NCI-H146 (cell line): ENCODE measurements around the gene USP8.
A peak's percentile ranks its signal among the peaks of the same experiment; 100 is the strongest.
"Not testable (repeated sequence)": the region's sequence is repeated elsewhere in the genome, so short reads cannot be mapped to it uniquely, and the experiment has no call there.

Experiments used
- DNase-seq: peaks from one replicate; lab custom pipeline; 2025; lab: John Stamatoyannopoulos, UW

Gene USP8

DNA sequence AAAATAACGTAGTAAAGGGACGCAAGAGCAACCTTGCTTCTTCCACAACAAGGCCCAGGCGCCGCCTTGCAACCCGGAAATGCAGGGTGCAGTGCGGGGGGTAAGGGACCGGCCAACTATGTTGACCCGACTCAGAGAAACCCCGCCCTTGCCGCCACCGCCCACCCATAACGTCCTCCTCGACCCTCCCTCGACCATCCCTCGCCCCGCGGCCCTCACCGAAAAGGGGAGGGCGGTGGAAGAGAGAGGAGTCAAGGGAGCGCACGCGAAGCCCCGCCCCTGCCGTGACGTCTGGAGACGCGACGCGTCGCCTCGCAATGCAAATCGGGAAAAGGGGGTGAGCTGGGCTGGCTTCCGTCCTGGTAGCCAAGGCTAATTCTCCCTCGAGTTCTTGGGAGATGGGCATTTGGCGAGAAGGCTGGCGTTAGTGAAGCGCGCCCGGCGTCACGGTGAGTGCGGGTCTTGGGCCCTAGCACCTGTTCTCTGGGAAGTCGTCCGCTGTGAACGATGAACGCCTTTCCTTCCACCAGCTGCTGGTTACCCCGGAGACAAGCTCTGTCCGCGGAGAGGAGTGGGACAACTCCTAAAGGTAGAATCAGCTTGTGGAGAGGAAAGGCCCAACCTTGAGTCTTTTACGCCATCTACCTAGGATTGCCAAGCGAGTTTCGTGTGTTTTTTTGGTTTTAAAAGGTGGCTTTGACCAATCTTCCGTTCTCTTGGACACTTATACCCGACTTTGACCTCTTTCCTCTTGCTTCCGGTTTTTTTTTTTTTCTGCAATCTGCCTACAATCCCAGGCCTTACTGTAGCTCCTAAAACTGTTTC is at the start of gene USP8:
Gene USP8 (plus strand): TSS at position 340 of the 825 bp plus-strand sequence. CDS start 14,669 bp downstream, outside the sequence.
- DNase-seq = peak; percentile 97

GRCh38 chr15:50377867-50378751 is 46.1 kb upstream of the USP8 start:
- no peak for DNase-seq

- DNase-seq = no peak
Observed at GRCh38 chr15:50378776-50379175, 45.4 kb upstream of the USP8 start.

DNA sequence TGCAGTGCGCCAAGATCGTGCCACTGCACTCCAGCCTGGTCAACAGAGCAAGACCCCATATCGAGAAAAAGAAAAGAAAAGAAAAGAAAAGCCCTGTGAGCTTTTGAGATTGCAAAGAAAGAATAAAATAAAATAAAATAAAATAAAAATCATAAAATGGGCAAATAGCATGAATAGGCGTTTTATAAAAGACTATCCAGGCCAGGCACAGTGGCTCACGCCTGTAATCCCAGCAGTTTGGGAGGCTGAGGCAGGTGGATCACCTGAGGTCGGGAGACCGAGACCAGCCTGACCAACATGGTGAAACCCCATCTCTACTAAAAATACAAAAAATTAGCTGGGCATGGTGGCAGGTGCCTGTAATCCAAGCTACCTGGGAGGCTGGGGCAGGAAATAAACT is 44.8 kb upstream of the USP8 start:
- DNase-seq = not testable (repeated sequence)

GRCh38 chr15:50380089-50380488 is 44.1 kb upstream of the USP8 start:
- no peak for DNase-seq

- DNase-seq = no peak
Observed at GRCh38 chr15:50381438-50381837, 42.8 kb upstream of the USP8 start.

- DNase-seq = not testable (repeated sequence)
Observed at GRCh38 chr15:50382408-50382807, 41.8 kb upstream of the USP8 start.

DNA sequence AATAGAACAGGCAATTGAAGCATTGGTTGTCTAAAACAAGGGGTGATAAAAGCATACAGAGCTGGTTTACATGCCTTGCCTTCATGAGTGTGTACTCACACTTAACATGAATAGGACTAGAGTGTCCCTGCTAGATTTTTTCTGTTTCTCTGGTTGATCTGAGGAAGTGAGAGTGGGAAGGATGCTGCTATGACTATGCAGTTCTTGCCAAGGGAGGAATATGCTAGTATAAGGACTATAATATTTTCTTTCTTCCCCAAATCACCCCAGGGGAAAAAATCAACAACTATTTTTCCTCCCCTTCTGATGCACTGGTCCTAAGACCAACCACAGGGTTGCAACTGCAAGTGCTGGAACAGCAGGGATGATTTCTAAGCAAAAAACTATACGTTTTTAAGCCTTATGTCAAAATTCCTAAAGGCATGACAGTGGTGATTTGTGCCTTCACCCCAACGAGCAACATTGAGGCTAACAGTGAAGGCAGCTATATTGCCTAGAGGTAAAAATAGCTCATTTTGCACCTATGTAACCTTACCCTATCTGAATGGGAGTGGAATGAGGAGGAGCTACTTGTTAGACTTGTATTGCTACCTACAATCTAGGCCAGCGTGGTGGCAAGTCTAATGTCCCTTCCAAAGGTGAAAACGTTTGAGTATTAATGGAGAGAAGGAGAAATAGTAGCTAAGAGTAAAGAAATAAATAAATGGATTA is 33.5 kb upstream of the USP8 start:
- no peak for DNase-seq

DNA sequence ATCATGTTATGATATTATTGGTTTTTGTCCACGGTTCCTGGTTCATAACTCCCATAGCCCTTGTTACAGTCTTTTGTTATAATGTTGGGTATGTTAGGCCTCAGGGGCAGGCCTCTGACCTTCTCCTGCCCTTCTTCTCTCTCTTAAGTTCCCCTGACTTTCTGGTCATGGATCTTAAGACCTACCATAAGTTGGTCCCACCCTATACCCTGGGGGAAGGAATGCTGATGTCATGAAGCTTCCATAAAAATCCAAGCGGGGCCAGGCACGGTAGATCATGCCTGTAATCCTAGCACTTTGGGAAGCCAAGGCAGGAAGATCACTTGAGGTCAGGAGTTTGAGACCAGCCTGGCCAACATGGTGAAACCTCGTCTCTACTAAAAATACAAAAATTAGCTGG is 32.6 kb upstream of the USP8 start:
- DNase-seq = not testable (repeated sequence)

GRCh38 chr15:50411870-50412269 is 12.3 kb upstream of the USP8 start:
- no peak for DNase-seq

DNA sequence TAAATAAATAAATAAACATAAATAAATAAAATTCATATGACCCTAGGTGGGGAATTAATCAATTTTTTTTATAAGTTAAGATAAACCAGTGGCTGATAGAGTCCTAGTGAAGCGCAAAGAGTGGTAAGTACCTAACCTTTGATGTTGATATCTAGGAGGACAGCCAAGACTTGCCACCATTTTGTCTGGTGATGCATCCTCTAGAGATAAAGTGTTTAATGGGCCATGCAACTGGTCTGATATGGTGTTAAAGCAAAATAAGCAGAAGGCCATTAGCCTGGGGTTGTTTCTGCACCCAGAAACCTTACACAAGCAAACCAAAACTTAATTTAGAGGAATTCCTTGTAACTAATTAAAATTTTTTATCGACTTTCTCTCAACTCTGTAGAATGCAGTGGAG is 9.6 kb upstream of the USP8 start:
- DNase-seq = no peak

DNA sequence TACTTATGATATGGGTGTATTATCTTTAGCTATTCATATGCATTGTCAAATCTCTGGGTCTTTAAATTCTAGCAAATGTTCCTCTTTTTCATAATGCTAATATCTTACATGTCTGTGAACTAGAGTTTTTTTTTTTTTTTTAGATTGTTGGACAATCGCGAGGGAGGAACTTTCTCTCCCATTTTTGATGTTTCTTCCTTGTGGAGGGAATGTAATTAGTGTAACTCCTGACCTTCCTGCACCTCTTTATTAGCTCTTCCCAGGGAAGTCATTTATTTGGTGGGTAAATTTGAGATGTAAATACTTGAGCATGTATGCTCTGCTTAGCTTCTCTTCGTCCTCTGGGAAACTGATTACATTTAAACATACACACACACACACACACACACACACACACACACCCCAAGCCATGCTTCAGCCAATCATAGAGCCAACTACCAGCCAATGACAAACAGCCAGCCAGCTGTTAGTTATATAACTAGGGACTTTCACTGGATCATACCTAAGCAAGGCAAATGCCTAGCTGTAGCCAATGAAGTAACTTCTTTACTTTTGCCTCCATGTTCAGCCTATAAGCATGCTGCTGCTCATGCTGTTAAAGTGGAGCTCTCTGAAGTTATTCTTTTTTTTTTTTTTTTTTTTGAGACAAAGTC is 8.3 kb upstream of the USP8 start:
- no peak for DNase-seq

- DNase-seq = no peak
Observed at GRCh38 chr15:50416890-50417289, 7.3 kb upstream of the USP8 start.

DNA sequence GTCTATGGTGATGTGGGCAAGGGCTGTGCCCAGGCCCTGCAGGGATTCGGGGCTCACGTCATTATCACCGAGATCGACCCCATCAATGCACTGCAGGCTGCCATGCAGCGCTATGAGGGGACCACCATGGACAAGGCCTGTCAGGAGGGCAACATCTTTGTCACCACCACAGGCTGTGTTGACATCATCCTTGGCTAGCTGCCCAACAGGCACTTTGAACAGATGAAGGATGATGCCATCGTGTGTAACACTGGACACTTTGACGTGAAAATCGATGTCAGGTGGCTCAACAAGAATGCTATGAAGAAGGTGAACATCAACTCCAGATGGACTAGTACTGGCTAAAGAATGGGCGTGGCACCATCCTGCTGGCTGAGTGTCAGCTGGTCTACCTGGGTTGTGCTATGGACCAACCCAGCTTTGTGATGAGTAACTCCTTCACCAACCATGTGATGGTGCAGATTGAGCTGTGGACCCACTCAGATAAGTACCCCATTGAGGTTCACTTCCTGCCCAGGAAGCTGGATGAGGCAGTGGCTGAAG is 6.1 kb upstream of the USP8 start:
- DNase-seq = no peak

- DNase-seq = no peak
Observed at GRCh38 chr15:50425219-50425618, 1.0 kb downstream of the USP8 start.

GRCh38 chr15:50425678-50426246 is 1.6 kb downstream of the USP8 start:
- not testable (repeated sequence) for DNase-seq

DNA sequence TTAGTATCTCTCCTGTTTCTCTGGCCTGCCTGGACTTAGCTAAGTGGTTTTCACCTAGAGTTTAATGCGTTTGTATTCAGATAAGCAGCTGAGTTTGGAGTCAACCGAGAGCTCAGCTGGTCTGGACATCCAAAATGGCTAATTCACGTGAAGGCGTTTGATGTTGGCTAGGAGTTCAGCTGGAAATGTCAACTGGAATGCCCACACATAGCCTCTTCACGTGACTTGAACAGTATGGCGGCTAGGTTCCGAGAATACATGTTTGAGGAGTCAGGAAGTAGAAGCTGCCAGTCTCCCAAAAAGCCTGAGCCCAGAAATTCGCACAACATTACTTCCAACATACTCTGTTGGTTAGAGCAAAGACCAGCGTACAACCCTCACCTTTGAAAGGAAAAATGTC is 2.2 kb downstream of the USP8 start:
- no peak for DNase-seq

DNA sequence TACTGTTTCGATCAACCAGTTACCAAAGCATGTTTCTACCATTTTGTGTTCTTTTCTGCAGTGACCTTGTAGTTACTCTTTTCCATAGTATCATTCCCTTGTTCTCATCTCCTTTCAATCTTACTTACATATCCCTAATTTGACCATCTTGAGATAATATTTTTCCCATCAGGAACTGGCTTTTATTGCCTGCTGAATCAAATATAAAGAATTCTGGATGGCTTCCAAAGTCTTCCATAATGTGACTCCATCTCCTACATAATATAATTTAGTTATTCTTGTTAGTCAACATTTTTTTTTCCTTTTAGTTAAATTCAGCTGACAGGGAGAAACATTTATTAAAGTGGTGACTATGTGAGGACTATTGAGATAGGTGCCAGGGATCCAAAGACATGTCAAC is 7.0 kb downstream of the USP8 start:
- no peak for DNase-seq

- no peak for DNase-seq
Observed at GRCh38 chr15:50432230-50432629, 8.0 kb downstream of the USP8 start.

DNA sequence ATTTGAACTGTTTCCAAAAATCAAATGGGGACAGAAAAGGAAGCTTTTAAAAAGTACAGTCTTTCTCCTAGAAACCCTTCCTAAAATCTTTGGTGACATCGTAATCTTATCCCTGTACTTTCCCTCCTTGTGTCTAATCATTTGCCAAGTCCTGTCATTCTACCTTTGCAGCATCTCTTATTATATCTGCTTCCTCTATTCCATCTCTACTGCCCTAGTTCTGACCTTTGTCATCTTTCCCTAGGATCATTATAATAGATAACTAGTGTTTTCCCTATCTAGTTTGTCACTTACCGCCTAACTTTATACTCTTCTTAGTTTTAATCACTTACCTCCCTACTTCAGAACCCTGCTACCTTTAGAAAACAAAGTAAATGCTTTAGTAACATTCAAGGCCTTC is 11.6 kb downstream of the USP8 start:
- no peak for DNase-seq

DNA sequence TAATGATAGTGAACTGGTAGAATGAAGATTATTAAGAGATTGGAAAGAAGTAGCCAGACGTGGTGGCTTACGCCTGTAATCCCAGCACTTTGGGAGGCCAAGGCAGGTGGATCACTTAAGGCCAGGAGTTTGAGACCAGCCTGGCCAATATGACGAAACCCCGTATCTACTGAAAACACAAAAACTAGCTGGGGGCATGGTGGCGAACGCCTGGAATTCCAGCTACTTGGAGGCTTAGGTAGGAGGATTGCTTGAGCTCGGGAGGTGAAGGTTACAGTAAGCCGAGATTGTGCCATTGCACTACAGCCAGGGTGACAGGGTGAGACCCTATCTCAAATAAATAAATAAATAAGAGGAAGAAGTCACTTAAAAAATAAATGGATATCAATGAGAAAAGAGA is 14.0 kb downstream of the USP8 start:
- DNase-seq = no peak
